Measurements from ENCODE around the gene VRTN. TPM values are rescaled to one million over a fixed set of nuclear protein-coding genes. Genes with fewer than 3 reads are reported as not detected.

Gene VRTN
- total and polyA plus RNA-seq, 2 of the 8 experiments (the other 6 are each of a cell fraction or from before 2014, with no cell fraction given), result 133 to 148 TPM

GRCh38 chr14:74357585-74357984, 9.3 kb downstream of the VRTN start (continued):
- no peak for TF ChIP-seq POU5F1 (IDR thresholded peaks at IDR 0.05; ENCODE audit: low read depth, low read length)
- TF ChIP-seq SP1 (IDR thresholded peaks at IDR 0.05; ENCODE audit: low read depth, low read length), result no peak
- no peak for TF ChIP-seq CTBP2 (IDR thresholded peaks at IDR 0.05; ENCODE audit: borderline replicate concordance, insufficient read depth, insufficient read length, low read length)
- no peak for TF ChIP-seq POLR2A (IDR thresholded peaks at IDR 0.05; ENCODE audit: control extremely low read depth in 1 of 2, low read depth in 2 of 2, low read length in 2 of 2)
- TF ChIP-seq EZH2 (IDR thresholded peaks at IDR 0.05; ENCODE audit: low read depth, low read length, severe bottlenecking), result no peak
- no peak for TF ChIP-seq CREB1 (IDR thresholded peaks at IDR 0.05)
